ENCODE measurements around the gene GLS.
"Not testable (repeated sequence)": the region's sequence is repeated elsewhere in the genome, so short reads cannot be mapped to it uniquely, and the experiment has no call there.

The GLS gene

GRCh38 chr2:190987938-190988337 lies 107.3 kb downstream of the GLS start:
- no peaks in the 10 kb centered on the region for H3K27me3 ChIP-seq (ENCODE audit: insufficient read depth, low read length)
- no peak overlapping the region for H3K4me3 ChIP-seq (ENCODE audit: low read length)
- H3K9me3 ChIP-seq (ENCODE audit: insufficient read depth, low read depth, low read length), result no peaks in the 10 kb centered on the region
- no peaks in the 10 kb centered on the region for H3K4me1 ChIP-seq (ENCODE audit: insufficient read depth, low read length)
- no peak overlapping the region for H3K9ac ChIP-seq (ENCODE audit: low read depth, low read length)
- peaks cover 95% of the 10 kb centered on the region for H3K36me3 ChIP-seq (ENCODE audit: insufficient read depth, low read depth, low read length)
- no peak overlapping the region for H3K27ac ChIP-seq (ENCODE audit: low read length)

GRCh38 chr2:190988910-190989309 lies 108.3 kb downstream of the GLS start:
- peaks cover 95% of the 10 kb centered on the region for H3K36me3 ChIP-seq (ENCODE audit: insufficient read depth, low read depth, low read length)
- no peaks in the 10 kb centered on the region for H3K27me3 ChIP-seq (ENCODE audit: insufficient read depth, low read length)
- H3K27ac ChIP-seq (ENCODE audit: low read length), result no peak overlapping the region
- H3K9ac ChIP-seq (ENCODE audit: low read depth, low read length), result no peak overlapping the region
- H3K9me3 ChIP-seq (ENCODE audit: insufficient read depth, low read depth, low read length), result no peaks in the 10 kb centered on the region
- no peak overlapping the region for H3K4me3 ChIP-seq (ENCODE audit: low read length)
- H3K4me1 ChIP-seq (ENCODE audit: insufficient read depth, low read length), result no peaks in the 10 kb centered on the region

- H3K27ac ChIP-seq (ENCODE audit: low read length), result no peak overlapping the region
- H3K4me1 ChIP-seq (ENCODE audit: insufficient read depth, low read length), result no peaks in the 10 kb centered on the region
- H3K36me3 ChIP-seq (ENCODE audit: insufficient read depth, low read depth, low read length), result peaks cover 94% of the 10 kb centered on the region
- no peak overlapping the region for H3K9ac ChIP-seq (ENCODE audit: low read depth, low read length)
- H3K27me3 ChIP-seq (ENCODE audit: insufficient read depth, low read length), result no peaks in the 10 kb centered on the region
- no peaks in the 10 kb centered on the region for H3K9me3 ChIP-seq (ENCODE audit: insufficient read depth, low read depth, low read length)
- H3K4me3 ChIP-seq (ENCODE audit: low read length), result no peak overlapping the region
Observed at GRCh38 chr2:190990132-190990531, 109.5 kb downstream of the GLS start.

- no peak overlapping the region for H3K9ac ChIP-seq (ENCODE audit: low read depth, low read length)
- H3K36me3 ChIP-seq (ENCODE audit: insufficient read depth, low read depth, low read length), result peaks cover 94% of the 10 kb centered on the region
- H3K9me3 ChIP-seq (ENCODE audit: insufficient read depth, low read depth, low read length), result no peaks in the 10 kb centered on the region
- H3K27me3 ChIP-seq (ENCODE audit: insufficient read depth, low read length), result no peaks in the 10 kb centered on the region
- H3K4me1 ChIP-seq (ENCODE audit: insufficient read depth, low read length), result no peaks in the 10 kb centered on the region
- no peak overlapping the region for H3K4me3 ChIP-seq (ENCODE audit: low read length)
- H3K27ac ChIP-seq (ENCODE audit: low read length), result no peak overlapping the region
Observed at GRCh38 chr2:190993292-190993643, 112.6 kb downstream of the GLS start.

- no peaks in the 10 kb centered on the region for H3K27me3 ChIP-seq (ENCODE audit: insufficient read depth, low read length)
- no peak overlapping the region for H3K4me3 ChIP-seq (ENCODE audit: low read length)
- H3K4me1 ChIP-seq (ENCODE audit: insufficient read depth, low read length), result no peaks in the 10 kb centered on the region
- no peaks in the 10 kb centered on the region for H3K9me3 ChIP-seq (ENCODE audit: insufficient read depth, low read depth, low read length)
- peaks cover 93% of the 10 kb centered on the region for H3K36me3 ChIP-seq (ENCODE audit: insufficient read depth, low read depth, low read length)
- H3K9ac ChIP-seq (ENCODE audit: low read depth, low read length), result no peak overlapping the region
- H3K27ac ChIP-seq (ENCODE audit: low read length), result no peak overlapping the region
Observed at GRCh38 chr2:190994148-190994547, 113.5 kb downstream of the GLS start.

GRCh38 chr2:190995315-190995714 lies 114.7 kb downstream of the GLS start:
- not testable (repeated sequence) for H3K27ac ChIP-seq (ENCODE audit: low read length)
- peaks cover 93% of the 10 kb centered on the region for H3K36me3 ChIP-seq (ENCODE audit: insufficient read depth, low read depth, low read length)

GRCh38 chr2:190996338-190996946 lies 115.8 kb downstream of the GLS start:
- Histone ChIP-seq H3K4me3 (ENCODE audit: low read length) (no peak overlapping the region), H3K9ac (ENCODE audit: low read depth, low read length) (no peak overlapping the region), H3K36me3 (ENCODE audit: insufficient read depth, low read depth, low read length) (peaks cover 93% of the 10 kb centered on the region), H3K27ac (ENCODE audit: low read length) (no peak overlapping the region), H3K27me3 (ENCODE audit: insufficient read depth, low read length) (no peaks in the 10 kb centered on the region), H3K4me1 (ENCODE audit: insufficient read depth, low read length) (no peaks in the 10 kb centered on the region), H3K9me3 (ENCODE audit: insufficient read depth, low read depth, low read length) (no peaks in the 10 kb centered on the region)

More at GRCh38 chr2:190995315-190995714, 114.7 kb downstream of the GLS start:
- H3K4me3 ChIP-seq (ENCODE audit: low read length); H3K4me1 ChIP-seq (ENCODE audit: insufficient read depth, low read length); H3K9ac ChIP-seq (ENCODE audit: low read depth, low read length); H3K27me3 ChIP-seq (ENCODE audit: insufficient read depth, low read length); H3K9me3 ChIP-seq (ENCODE audit: insufficient read depth, low read depth, low read length): not testable (repeated sequence)

GRCh38 chr2:190996947-190997346 lies 116.3 kb downstream of the GLS start:
- Histone ChIP-seq H3K9ac (ENCODE audit: low read depth, low read length) (no peak overlapping the region), H3K27ac (ENCODE audit: low read length) (no peak overlapping the region), H3K9me3 (ENCODE audit: insufficient read depth, low read depth, low read length) (no peaks in the 10 kb centered on the region), H3K36me3 (ENCODE audit: insufficient read depth, low read depth, low read length) (peaks cover 93% of the 10 kb centered on the region), H3K27me3 (ENCODE audit: insufficient read depth, low read length) (no peaks in the 10 kb centered on the region), H3K4me3 (ENCODE audit: low read length) (no peak overlapping the region), H3K4me1 (ENCODE audit: insufficient read depth, low read length) (no peaks in the 10 kb centered on the region)

GRCh38 chr2:190997526-190998113 lies 117.0 kb downstream of the GLS start:
- no peak overlapping the region for H3K27ac ChIP-seq (ENCODE audit: low read length)
- no peaks in the 10 kb centered on the region for H3K4me1 ChIP-seq (ENCODE audit: insufficient read depth, low read length)
- no peak overlapping the region for H3K9ac ChIP-seq (ENCODE audit: low read depth, low read length)
- no peaks in the 10 kb centered on the region for H3K9me3 ChIP-seq (ENCODE audit: insufficient read depth, low read depth, low read length)
- H3K4me3 ChIP-seq (ENCODE audit: low read length), result no peak overlapping the region
- H3K27me3 ChIP-seq (ENCODE audit: insufficient read depth, low read length), result no peaks in the 10 kb centered on the region
- H3K36me3 ChIP-seq (ENCODE audit: insufficient read depth, low read depth, low read length), result peaks cover 94% of the 10 kb centered on the region

GRCh38 chr2:190999058-190999457 lies 118.4 kb downstream of the GLS start:
- Histone ChIP-seq H3K27me3 (ENCODE audit: insufficient read depth, low read length) (no peaks in the 10 kb centered on the region), H3K4me3 (ENCODE audit: low read length) (no peak overlapping the region), H3K36me3 (ENCODE audit: insufficient read depth, low read depth, low read length) (peaks cover 96% of the 10 kb centered on the region), H3K27ac (ENCODE audit: low read length) (no peak overlapping the region), H3K9me3 (ENCODE audit: insufficient read depth, low read depth, low read length) (no peaks in the 10 kb centered on the region), H3K4me1 (ENCODE audit: insufficient read depth, low read length) (no peaks in the 10 kb centered on the region), H3K9ac (ENCODE audit: low read depth, low read length) (no peak overlapping the region)

- H3K27me3 ChIP-seq (ENCODE audit: insufficient read depth, low read length), result no peaks in the 10 kb centered on the region
- no peaks in the 10 kb centered on the region for H3K4me1 ChIP-seq (ENCODE audit: insufficient read depth, low read length)
- H3K36me3 ChIP-seq (ENCODE audit: insufficient read depth, low read depth, low read length), result peaks cover 98% of the 10 kb centered on the region
- no peak overlapping the region for H3K4me3 ChIP-seq (ENCODE audit: low read length)
- no peak overlapping the region for H3K9ac ChIP-seq (ENCODE audit: low read depth, low read length)
- H3K27ac ChIP-seq (ENCODE audit: low read length), result no peak overlapping the region
- H3K9me3 ChIP-seq (ENCODE audit: insufficient read depth, low read depth, low read length), result no peaks in the 10 kb centered on the region
Observed at GRCh38 chr2:190999949-191000665, 119.5 kb downstream of the GLS start.

- no peak overlapping the region for H3K4me3 ChIP-seq (ENCODE audit: low read length)
- H3K9me3 ChIP-seq (ENCODE audit: insufficient read depth, low read depth, low read length), result no peaks in the 10 kb centered on the region
- no peaks in the 10 kb centered on the region for H3K27me3 ChIP-seq (ENCODE audit: insufficient read depth, low read length)
- H3K9ac ChIP-seq (ENCODE audit: low read depth, low read length), result no peak overlapping the region
- no peaks in the 10 kb centered on the region for H3K4me1 ChIP-seq (ENCODE audit: insufficient read depth, low read length)
- H3K27ac ChIP-seq (ENCODE audit: low read length), result no peak overlapping the region
- H3K36me3 ChIP-seq (ENCODE audit: insufficient read depth, low read depth, low read length), result peaks cover 98% of the 10 kb centered on the region
Observed at GRCh38 chr2:191001032-191001431, 120.4 kb downstream of the GLS start.

All from iPS-20b (cell line).